Stomach (tissue), 4 donors: ENCODE results near the gene ZNF280B.

Experiments used
- CTCF ChIP-seq, 7 experiments: fragments of 450-650 bp in 4 of 7; fragments of 200-600 bp in 3 of 7; sonication (generic) in 3 of 7; IDR thresholded peaks; one replicate each; pipeline ENCODE4 v1.5.1; 2016 to 2019; ENCODE audit warnings: antibody characterized with exemption in 7 of 7, control low read depth in 2 of 7, mild to moderate bottlenecking in 1 of 7
- EP300 ChIP-seq: sonication (generic); formaldehyde crosslinking; IDR thresholded peaks from one replicate; pipeline ENCODE4 v1.6.1; 2017; ENCODE audit warnings: antibody characterized with exemption
- POLR2A ChIP-seq, 4 donors: fragments of 450-650 bp; IDR thresholded peaks; one replicate each; pipeline ENCODE4 v1.6.1; 2016; ENCODE audit warnings: antibody characterized with exemption in 4 of 4, control low read depth in 2 of 4, mild to moderate bottlenecking in 1 of 4, moderate library complexity in 1 of 4
- POLR2AphosphoS5 ChIP-seq, 3 donors: sonication (generic); formaldehyde crosslinking; IDR thresholded peaks; one replicate each; pipeline ENCODE4 v1.6.1; 2016; ENCODE audit warnings: antibody characterized with exemption in 3 of 3

- TF ChIP-seq CTCF (IDR thresholded peaks at IDR 0.05) (no peak), POLR2AphosphoS5 (IDR thresholded peaks at IDR 0.05) (no peak), POLR2A (IDR thresholded peaks at IDR 0.05) (no peak), EP300 (no peak)
Measured at GRCh38 chr22:22488736-22489135, 19.8 kb downstream of the ZNF280B start.
